NCI-H2029 treated with DMSO at 0.1 percent for 48 hours (cell line): ENCODE measurements around the gene PTPRD.

ENCODE experiments used
- DNase-seq: peaks from one replicate; lab custom pipeline; 2025; lab: John Stamatoyannopoulos, UW

PTPRD gene

GRCh38 chr9:8825585-8826147, 1787.1 kb downstream of the PTPRD start:
- no peak for DNase-seq

GRCh38 chr9:8823131-8823895, 1789.5 kb downstream of the PTPRD start:
- DNase-seq = no peak

- DNase-seq = no peak
Measured at GRCh38 chr9:8822667-8823025, 1790.2 kb downstream of the PTPRD start.

- DNase-seq = no peak
Measured at GRCh38 chr9:8821910-8822666, 1790.7 kb downstream of the PTPRD start.

GRCh38 chr9:8817335-8817734, 1795.5 kb downstream of the PTPRD start:
- DNase-seq = no peak

GRCh38 chr9:8816361-8816760, 1796.4 kb downstream of the PTPRD start:
- no peak for DNase-seq

- no peak for DNase-seq
Measured at GRCh38 chr9:8815931-8816330, 1796.9 kb downstream of the PTPRD start.

- DNase-seq = no peak
Measured at GRCh38 chr9:8815219-8815618, 1797.6 kb downstream of the PTPRD start.

GRCh38 chr9:8812888-8813287, 1799.9 kb downstream of the PTPRD start:
- DNase-seq = no peak

- DNase-seq = no peak
Measured at GRCh38 chr9:8809741-8810140, 1803.1 kb downstream of the PTPRD start.

- no peak for DNase-seq
Measured at GRCh38 chr9:8806150-8806549, 1806.7 kb downstream of the PTPRD start.

- DNase-seq = no peak
Measured at GRCh38 chr9:8804613-8805012, 1808.2 kb downstream of the PTPRD start.

- no peak for DNase-seq
Measured at GRCh38 chr9:8802242-8802641, 1810.6 kb downstream of the PTPRD start.

GRCh38 chr9:8800196-8800595, 1812.6 kb downstream of the PTPRD start:
- no peak for DNase-seq

GRCh38 chr9:8799615-8800014, 1813.2 kb downstream of the PTPRD start:
- no peak for DNase-seq

- no peak for DNase-seq
Measured at GRCh38 chr9:8799206-8799605, 1813.6 kb downstream of the PTPRD start.

- no peak for DNase-seq
Measured at GRCh38 chr9:8784838-8785237, 1828.0 kb downstream of the PTPRD start.

- no peak for DNase-seq
Measured at GRCh38 chr9:8783941-8784340, 1828.9 kb downstream of the PTPRD start.

- DNase-seq = no peak
Measured at GRCh38 chr9:8782237-8782636, 1830.6 kb downstream of the PTPRD start.

GRCh38 chr9:8781458-8781857, 1831.3 kb downstream of the PTPRD start:
- no peak for DNase-seq

GRCh38 chr9:8780386-8780785, 1832.4 kb downstream of the PTPRD start:
- no peak for DNase-seq

GRCh38 chr9:8779478-8779877, 1833.3 kb downstream of the PTPRD start:
- DNase-seq = no peak

- DNase-seq = no peak
Measured at GRCh38 chr9:8778356-8778755, 1834.4 kb downstream of the PTPRD start.
